HG02678 (cell line): ENCODE data around the gene MAB21L4.

Experiments used
- ATAC-seq: cut with Tn5 transposase; IDR thresholded peaks from one replicate; pipeline ENCODE4 v1.9.1; 2021; ENCODE audit warnings: mild to moderate bottlenecking, moderate library complexity; ENCODE audit not compliant: unreplicated experiment

Gene MAB21L4

DNA sequence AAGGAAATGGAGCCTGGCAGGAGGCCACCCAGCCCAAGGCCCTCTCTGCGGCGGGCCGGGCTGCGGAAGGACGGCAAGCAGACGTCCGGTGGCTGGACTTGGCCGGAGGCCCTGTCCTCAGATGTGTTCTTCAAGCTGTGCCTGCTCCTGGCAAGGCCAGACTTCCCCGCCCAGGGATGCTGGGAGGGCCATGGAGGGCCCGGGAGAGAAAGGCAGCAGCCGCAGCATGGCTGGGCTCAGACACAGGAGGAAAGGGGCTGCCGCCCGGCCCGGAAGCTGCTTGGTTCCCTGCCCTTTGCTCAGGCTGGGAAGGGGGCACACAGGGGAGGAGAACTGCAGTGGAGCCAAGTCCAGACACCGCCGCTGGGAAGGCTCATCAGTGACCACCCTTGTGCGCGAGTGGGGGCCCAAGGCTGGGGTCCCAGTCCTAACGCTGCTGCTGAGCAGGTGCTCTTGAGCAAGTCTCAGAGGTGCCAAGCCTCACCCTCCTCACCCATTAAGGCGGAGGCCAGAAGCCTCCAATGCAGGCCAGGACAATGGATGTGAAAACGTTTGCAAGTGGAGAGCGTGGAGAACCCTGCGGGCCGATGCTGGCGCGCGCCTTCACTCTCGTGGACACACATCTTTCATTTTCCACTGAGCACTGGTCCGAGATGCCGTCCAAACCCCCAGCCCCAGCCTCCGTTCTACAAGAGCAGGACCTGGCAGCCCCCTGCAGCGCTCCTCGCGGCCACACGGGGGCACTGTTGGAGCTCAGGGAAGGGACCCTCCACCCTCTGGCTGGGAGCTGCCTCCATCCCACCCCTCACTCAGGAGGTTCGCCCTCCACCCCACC lies 18.1 kb upstream of the MAB21L4 start:
- no peak for ATAC-seq

DNA sequence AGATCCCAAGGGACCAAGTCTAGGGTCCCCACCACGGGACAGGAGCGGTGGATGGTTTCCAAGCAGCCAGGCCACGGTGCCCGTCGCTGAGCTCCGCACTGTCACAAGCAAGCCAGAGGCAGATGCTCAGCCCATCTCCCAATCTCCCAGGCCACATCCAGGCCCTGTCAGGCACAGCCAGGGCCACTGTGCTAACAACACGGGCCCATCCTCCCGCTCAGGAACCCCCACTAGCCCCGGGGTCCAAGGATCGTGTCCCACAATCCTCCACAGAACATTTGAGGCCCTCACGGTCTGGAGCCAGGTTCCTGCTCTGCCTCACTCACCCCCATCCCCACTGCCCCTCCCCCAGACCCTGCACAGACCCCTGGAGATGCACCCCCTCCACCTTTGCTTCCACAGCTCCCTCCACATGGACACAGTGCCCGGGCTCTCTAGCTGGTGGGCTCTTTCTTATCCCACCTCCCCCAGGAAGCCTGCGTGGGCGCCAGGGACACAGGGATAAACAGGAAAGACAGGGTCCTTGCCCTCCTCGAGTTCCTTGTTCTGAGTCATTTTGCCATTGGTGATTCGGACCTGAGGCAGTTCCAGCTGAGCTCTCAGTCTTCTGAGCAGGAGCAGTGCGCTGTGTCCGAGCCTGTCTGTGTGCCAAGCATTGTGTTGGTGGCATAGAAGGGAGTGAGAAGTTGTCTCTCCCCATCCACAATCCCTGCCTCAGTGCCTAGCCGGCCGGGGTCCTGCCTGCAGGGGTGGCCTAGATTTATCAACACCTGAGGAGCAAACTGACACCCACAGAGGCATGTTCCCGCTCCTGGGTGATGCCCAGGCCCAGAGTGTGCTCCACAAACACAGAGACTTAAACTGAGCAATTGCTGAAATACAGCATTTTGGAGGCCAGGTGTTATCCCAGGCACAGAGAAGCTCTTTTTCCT lies 17.2 kb upstream of the MAB21L4 start:
- no peak for ATAC-seq

DNA sequence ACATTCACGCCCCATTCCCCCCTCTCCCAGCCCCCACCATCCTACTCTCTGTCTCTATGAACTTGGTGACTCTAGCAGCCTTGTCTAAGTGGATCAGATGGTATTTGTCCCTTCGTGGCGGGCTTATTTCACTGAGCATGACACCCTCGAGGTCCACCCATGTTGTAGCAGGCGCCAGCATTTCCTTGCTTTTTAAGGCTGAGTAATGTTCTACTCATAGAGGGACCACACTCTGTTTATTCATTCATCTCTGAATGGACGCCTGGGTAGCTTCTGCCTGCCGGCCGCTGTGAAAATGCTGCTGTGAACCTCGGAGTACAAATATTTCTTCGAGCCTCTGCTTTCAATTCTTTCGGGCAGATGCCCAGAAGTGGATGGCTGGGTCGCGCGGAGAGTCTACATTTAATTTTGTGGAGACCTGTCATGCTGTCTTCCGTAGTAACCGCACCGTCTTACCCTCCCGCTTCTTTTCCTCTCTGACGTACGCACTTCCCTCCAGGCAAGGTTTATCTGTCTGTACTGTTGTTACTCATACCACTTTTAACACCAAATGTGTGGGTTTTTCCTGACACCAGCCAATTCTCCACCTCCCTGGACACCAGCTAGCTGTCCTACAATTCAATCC lies 15.8 kb upstream of the MAB21L4 start:
- no peak for ATAC-seq

DNA sequence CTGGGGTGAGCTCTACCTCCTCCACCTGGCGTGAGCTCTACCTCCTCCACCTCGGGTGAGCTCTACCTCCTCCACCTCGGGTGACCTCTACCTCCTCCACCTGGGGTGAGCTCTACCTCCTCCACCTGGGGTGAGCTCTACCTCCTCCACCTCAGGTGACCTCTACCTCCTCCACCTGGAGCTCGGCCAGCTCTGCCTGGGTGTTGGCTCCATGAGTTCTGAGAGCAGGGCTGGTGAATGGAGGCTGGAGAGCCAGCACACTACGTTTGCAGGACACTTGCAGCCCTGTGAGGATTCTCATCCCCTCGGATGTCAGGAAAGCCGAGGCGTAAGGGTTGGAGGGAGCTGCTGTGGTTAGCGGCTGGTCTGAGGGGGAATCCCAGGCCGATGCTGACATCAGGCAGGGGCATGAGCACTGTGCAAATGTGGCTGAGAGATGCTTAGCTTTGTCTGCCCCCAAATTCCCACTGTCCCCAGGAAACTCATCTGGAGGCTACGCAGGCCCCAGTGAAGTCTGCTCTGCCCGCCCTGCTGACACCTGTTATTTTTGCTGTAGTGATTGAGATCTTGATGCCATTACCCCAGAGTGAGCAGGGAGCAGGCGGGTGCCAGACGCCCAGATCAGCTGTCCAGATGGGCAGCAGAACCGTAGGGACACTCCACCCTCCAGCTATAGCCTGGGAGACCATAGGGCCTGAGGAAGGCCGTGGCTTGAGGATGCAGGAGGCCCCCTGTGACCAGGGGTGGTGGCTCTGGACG lies 13.4 kb upstream of the MAB21L4 start:
- ATAC-seq = no peak

DNA sequence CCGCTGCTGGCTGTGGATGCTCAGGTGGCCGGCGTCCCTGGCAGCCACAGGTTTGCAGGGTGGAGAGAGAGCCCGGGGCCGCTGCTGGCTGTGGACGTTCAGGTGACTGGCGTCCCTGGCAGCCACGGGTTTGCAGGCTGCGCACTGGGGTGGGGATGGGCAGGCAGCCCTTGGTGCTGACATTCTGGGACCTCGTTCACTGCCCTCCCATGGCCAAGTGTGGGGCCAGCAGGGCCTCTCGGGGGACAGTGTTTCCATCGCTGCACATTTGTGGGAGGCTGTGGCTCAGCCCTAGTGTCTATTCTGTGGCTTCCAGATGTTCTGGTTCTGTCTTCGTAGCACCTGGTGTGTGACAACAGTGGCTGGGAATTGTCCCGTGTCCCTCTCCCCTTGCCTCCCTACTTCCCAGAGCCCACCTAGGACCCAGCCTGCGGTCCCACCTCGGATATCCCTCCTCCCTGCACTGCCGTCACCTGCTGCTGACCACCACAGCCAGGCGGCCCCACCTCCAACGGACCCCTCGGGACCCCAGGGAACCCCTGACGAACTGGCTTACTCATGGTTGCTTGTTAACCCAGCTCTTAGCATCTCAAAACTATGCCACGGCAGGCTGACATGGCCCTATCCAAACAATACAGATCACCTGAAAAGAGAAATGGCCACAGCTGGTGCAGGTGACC lies 11.1 kb upstream of the MAB21L4 start:
- ATAC-seq = no peak

GRCh38 chr2:240906141-240906910 lies 10.4 kb upstream of the MAB21L4 start, which contains the start of gene CROCC2:
Gene CROCC2, plus strand, starts transcription at chr2:240906336. Its CDS starts 178 bp downstream, at chr2:240906514.
- no peak for ATAC-seq

DNA sequence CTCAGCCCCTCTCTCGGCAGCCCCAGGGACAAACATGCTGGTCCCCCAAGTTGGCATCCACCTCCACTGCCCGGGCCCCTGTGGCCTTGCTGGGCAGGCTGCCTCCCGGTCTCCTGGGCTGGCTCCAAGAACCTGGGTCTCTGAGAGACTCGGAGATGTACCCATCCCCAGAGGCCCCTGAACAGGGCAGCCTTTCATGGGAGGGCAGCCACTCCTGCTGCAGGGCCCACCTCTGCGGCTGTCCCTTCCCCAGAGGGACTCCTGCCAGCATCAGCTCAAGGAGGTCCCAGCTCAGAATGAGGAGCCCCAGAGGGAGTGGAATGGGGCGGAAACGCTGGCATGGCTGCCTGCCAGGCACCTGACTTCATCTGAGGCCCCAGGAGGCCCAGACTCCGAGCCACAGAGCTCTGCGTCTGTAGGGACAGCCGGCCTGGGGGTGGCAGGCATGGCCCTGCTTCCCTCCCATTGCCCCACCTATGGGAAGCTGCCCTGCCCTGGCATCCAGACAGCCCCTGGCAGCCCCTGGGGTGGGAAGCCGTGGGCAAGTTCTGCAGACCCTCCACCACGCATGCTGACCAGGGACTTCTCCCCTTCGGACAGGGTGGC lies 9.3 kb upstream of the MAB21L4 start:
- ATAC-seq = no peak

GRCh38 chr2:240904216-240905175 lies 8.5 kb upstream of the MAB21L4 start:
- ATAC-seq = no peak

- ATAC-seq = no peak
Observed at GRCh38 chr2:240903191-240904060, 7.5 kb upstream of the MAB21L4 start.

DNA sequence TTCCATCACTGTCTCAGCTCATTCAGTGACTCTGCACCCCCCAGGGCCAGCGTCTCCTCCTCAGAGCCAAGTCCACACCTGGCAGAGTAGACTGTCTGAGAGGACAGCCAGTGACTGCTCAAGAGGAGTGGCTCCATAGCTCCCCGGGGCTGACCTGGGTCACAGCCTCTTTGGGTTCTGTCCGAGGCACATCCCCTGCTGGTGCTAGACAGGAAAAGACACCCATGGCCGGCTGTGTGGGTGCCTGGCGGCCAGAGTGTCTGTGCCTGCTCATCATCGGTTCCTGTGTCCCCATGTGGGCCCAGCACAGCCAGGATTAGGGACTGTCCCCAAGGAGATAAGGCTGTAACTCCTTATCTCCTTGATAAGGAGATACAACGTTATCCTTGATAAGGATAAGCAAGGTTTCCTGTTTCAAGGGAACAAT lies 6.7 kb upstream of the MAB21L4 start:
- no peak for ATAC-seq

- ATAC-seq = no peak
Observed at GRCh38 chr2:240901986-240902614, 6.1 kb upstream of the MAB21L4 start.

- no peak for ATAC-seq
Observed at GRCh38 chr2:240900141-240900860, 4.3 kb upstream of the MAB21L4 start.

- ATAC-seq = no peak
Observed at GRCh38 chr2:240899468-240899865, 3.5 kb upstream of the MAB21L4 start.

- no peak for ATAC-seq
Observed at GRCh38 chr2:240898731-240899467, 2.9 kb upstream of the MAB21L4 start.
